CD14-positive monocyte (primary cell): Measurements from ENCODE around the gene CFAP299. TPM values are rescaled to one million over a fixed set of nuclear protein-coding genes. Genes with fewer than 3 reads are reported as not detected.

Experiments
- DNase-seq, 3 donors: peaks; one replicate each; pipeline ENCODE4 v3.0.0-alpha.2; 2011 to 2022
- H2AFZ ChIP-seq: 2 replicates; pipeline ENCODE4 v1.6.0; 2012; ENCODE audit warnings: mild to moderate bottlenecking, low read depth, low read length, inconsistent platforms; ENCODE audit not compliant: insufficient read depth, poor library complexity, severe bottlenecking
- H3K27ac ChIP-seq, 2 donors: 1 replicate in 1 of 2; 2 replicates in 1 of 2; pipeline ENCODE4 v1.5.1; 2012 to 2013; ENCODE audit warnings: low read length in 2 of 2, control low read depth in 1 of 2, inconsistent platforms in 1 of 2, low read depth in 1 of 2, mild to moderate bottlenecking in 1 of 2
- H3K27me3 ChIP-seq, 2 donors: one replicate each; pipeline versions ENCODE4 v1.6.0 to v1.6.1; 2011 to 2013; ENCODE audit warnings: low read length in 2 of 2; ENCODE audit not compliant: control insufficient read depth in 2 of 2, insufficient read depth in 2 of 2
- H3K36me3 ChIP-seq, 2 donors: replicated peaks in 1 of 2; 1 replicate in 1 of 2; 2 replicates in 1 of 2; pipeline versions ENCODE4 v1.5.1 to v1.6.1; 2012 to 2013; ENCODE audit warnings: low read length in 2 of 2, control low read depth in 1 of 2, inconsistent platforms in 1 of 2, mild to moderate bottlenecking in 1 of 2; ENCODE audit not compliant: insufficient read depth in 2 of 2, control insufficient read depth in 1 of 2
- H3K4me1 ChIP-seq, 2 donors: 1 replicate in 1 of 2; 2 replicates in 1 of 2; pipeline versions ENCODE4 v1.5.1 to v1.6.1; 2012 to 2013; ENCODE audit warnings: low read length in 2 of 2, control low read depth in 1 of 2, inconsistent platforms in 1 of 2, mild to moderate bottlenecking in 1 of 2, moderate library complexity in 1 of 2; ENCODE audit not compliant: insufficient read depth in 2 of 2, control insufficient read depth in 1 of 2
- H3K4me2 ChIP-seq: replicated peaks from 2 replicates; pipeline ENCODE3; 2012; ENCODE audit warnings: low read length, moderate library complexity, mild to moderate bottlenecking; ENCODE audit not compliant: poor library complexity, severe bottlenecking; ENCODE audit errors: extremely low read depth
- H3K4me3 ChIP-seq, 3 experiments: fragments of 200-600 bp in 1 of 3; sonication (generic) in 1 of 3; replicated peaks in 1 of 3; 1 replicate in 2 of 3; 2 replicates in 1 of 3; pipeline ENCODE4 v1.5.1; 2011 to 2013; ENCODE audit warnings: low read length in 3 of 3, mild to moderate bottlenecking in 3 of 3, control low read depth in 2 of 3, low read depth in 2 of 3, inconsistent platforms in 1 of 3, moderate library complexity in 1 of 3
- H3K79me2 ChIP-seq: 2 replicates; pipeline ENCODE4 v1.6.0; 2012; ENCODE audit warnings: mild to moderate bottlenecking, control low read depth, inconsistent platforms, low read length, moderate library complexity; ENCODE audit not compliant: insufficient read depth
- H3K9ac ChIP-seq: 2 replicates; pipeline ENCODE4 v1.6.0; 2017; ENCODE audit warnings: low read length, mild to moderate bottlenecking; ENCODE audit not compliant: insufficient read depth, poor library complexity, severe bottlenecking
- H3K9me3 ChIP-seq, 2 donors: replicated peaks in 1 of 2; 1 replicate in 1 of 2; 2 replicates in 1 of 2; pipeline versions ENCODE4 v1.5.1 to v1.6.1; 2012 to 2013; ENCODE audit warnings: low read length in 2 of 2, control low read depth in 1 of 2; ENCODE audit not compliant: control insufficient read depth in 1 of 2, insufficient read depth in 1 of 2
- H4K20me1 ChIP-seq: 2 replicates; pipeline ENCODE4 v1.6.0; 2012; ENCODE audit warnings: mild to moderate bottlenecking, low read length, control low read depth, moderate library complexity; ENCODE audit not compliant: insufficient read depth
- H3K27ac Mint-ChIP-seq, 7 donors: one replicate each; pipeline ENCODE4 v1.8.0; 2020; ENCODE audit warnings: mild to moderate bottlenecking in 7 of 7, mixed read lengths in 7 of 7, moderate library complexity in 6 of 7, inconsistent platforms in 2 of 7
- H3K27me3 Mint-ChIP-seq, 3 donors: one replicate each; pipeline ENCODE4 v1.8.0; 2021 to 2022; ENCODE audit warnings: low read depth in 3 of 3, mild to moderate bottlenecking in 3 of 3, mixed read lengths in 3 of 3, moderate library complexity in 3 of 3, inconsistent platforms in 1 of 3
- H3K36me3 Mint-ChIP-seq, 2 donors: one replicate each; pipeline ENCODE4 v1.8.0; 2020; ENCODE audit warnings: mixed read lengths in 2 of 2, inconsistent platforms in 1 of 2, mild to moderate bottlenecking in 1 of 2
- H3K4me1 Mint-ChIP-seq: one replicate; pipeline ENCODE4 v1.8.0; 2020; ENCODE audit warnings: mild to moderate bottlenecking, mixed read lengths
- H3K4me3 Mint-ChIP-seq, 2 donors: one replicate each; pipeline ENCODE4 v1.8.0; 2020; ENCODE audit warnings: mild to moderate bottlenecking in 2 of 2, mixed read lengths in 2 of 2, moderate library complexity in 1 of 2
- H3K9me3 Mint-ChIP-seq, 7 donors: one replicate each; pipeline ENCODE4 v1.8.0; 2020 to 2022; ENCODE audit warnings: mixed read lengths in 7 of 7, mild to moderate bottlenecking in 6 of 7, moderate library complexity in 6 of 7, inconsistent platforms in 2 of 7
- CTCF ChIP-seq: fragments of 200-600 bp; IDR thresholded peaks from one replicate; pipeline ENCODE4 v1.8.0; 2022; ENCODE audit warnings: antibody characterized with exemption, mild to moderate bottlenecking
- WGBS: methylation state at CpG from one replicate; pipeline ENCODE4 v1.1.5; 2013; ENCODE audit warnings: missing lambda C conversion rate; ENCODE audit not compliant: insufficient coverage; 5-methylcytosine and 5-hydroxymethylcytosine counted together
- intact Hi-C, 2 donors: fragments of 100-400 bp; cut with micrococcal nuclease; formaldehyde crosslinking; loops; one replicate each; pipeline versions ENCODE4 v1.15.0 to v1.15.1; 2023
- polyA plus RNA-seq, 3 donors: library from polyadenylated mRNA; depleted of rRNA in 1 of 3; unstranded in 2 of 3; stranded (reverse) in 1 of 3; fragments of 300-500 nt in 2 of 3; fragments of >200 nt in 1 of 3; fragmentation: Illumina TruSeq in 2 of 3; gene quantifications; 1 replicate in 2 of 3; 2 replicates in 1 of 3; pipeline ENCODE4 v1.2.3, GENCODE V29; 2012 to 2021

The CFAP299 gene
- polyA plus RNA-seq, 3 donors, result not detected

- H3K27ac Mint-ChIP-seq, result no peak overlapping the region
- H3K4me1 Mint-ChIP-seq, result no peaks in the 10 kb centered on the region
- peaks cover 0 to 1% (median 0%) of the 10 kb centered on the region in 3 donors for H3K27me3 Mint-ChIP-seq
- H3K79me2 ChIP-seq, result no peaks in the 10 kb centered on the region
- TF ChIP-seq CTCF, result no peak
- H3K36me3 Mint-ChIP-seq, result no peaks in the 10 kb centered on the region
- no peak overlapping the region for H3K9ac ChIP-seq
- no peak overlapping the region for H2AFZ ChIP-seq
- no peak for DNase-seq
- no peaks in the 10 kb centered on the region for H3K27me3 ChIP-seq
- no peak overlapping the region for H3K27ac ChIP-seq
- H3K4me1 ChIP-seq, result no peaks in the 10 kb centered on the region
- H3K9me3 Mint-ChIP-seq, result peaks cover 0 to 2% (median 0%) of the 10 kb centered on the region in 7 donors
- H3K9me3 ChIP-seq, result no peaks in the 10 kb centered on the region
- H3K4me3 Mint-ChIP-seq, result no peak overlapping the region
- H3K36me3 ChIP-seq, result no peaks in the 10 kb centered on the region
- H3K4me2 ChIP-seq, result no peak overlapping the region
- no peaks in the 10 kb centered on the region for H4K20me1 ChIP-seq
- intact Hi-C loops, result no loop called here
- H3K4me3 ChIP-seq, result no peak overlapping the region
Measured at GRCh38 chr4:80986011-80986410, 650.5 kb downstream of the CFAP299 start.

GRCh38 chr4:80989921-80990544 lies 654.5 kb downstream of the CFAP299 start:
- Histone ChIP-seq H3K4me1 (no peaks in the 10 kb centered on the region), H3K9ac (no peak overlapping the region), H3K79me2 (no peaks in the 10 kb centered on the region), H3K4me2 (no peak overlapping the region), H3K27ac (no peak overlapping the region), H4K20me1 (no peaks in the 10 kb centered on the region), H3K4me3 (no peak overlapping the region), H3K27me3 (no peaks in the 10 kb centered on the region), H2AFZ (no peak overlapping the region), H3K9me3 (no peaks in the 10 kb centered on the region), H3K36me3 (no peaks in the 10 kb centered on the region)
- WGBS, result 0% methylated on average over 1 of the region's 2 CpGs
- no peak overlapping the region for H3K27ac Mint-ChIP-seq
- DNase-seq, result peak; percentile 8 to 25 (median 15)
- intact Hi-C loops, result loop anchor here in 1 of 2 donors (5.0 kb wide), 1 partner anchor 628 kb away; no protein-coding TSS in a partner anchor
- no peaks in the 10 kb centered on the region for H3K36me3 Mint-ChIP-seq
- H3K27me3 Mint-ChIP-seq, result no peaks in the 10 kb centered on the region
- no peak overlapping the region for H3K4me3 Mint-ChIP-seq
- H3K4me1 Mint-ChIP-seq, result no peaks in the 10 kb centered on the region
- no peaks in the 10 kb centered on the region for H3K9me3 Mint-ChIP-seq
- TF ChIP-seq CTCF, result peak; percentile 85
